GM21619 (cell line): Measurements from ENCODE around the gene P3H2.

Experiments
- ATAC-seq: cut with Tn5 transposase; IDR thresholded peaks from one replicate; pipeline ENCODE4 v1.9.1; 2021; ENCODE audit not compliant: unreplicated experiment

The P3H2 gene

DNA sequence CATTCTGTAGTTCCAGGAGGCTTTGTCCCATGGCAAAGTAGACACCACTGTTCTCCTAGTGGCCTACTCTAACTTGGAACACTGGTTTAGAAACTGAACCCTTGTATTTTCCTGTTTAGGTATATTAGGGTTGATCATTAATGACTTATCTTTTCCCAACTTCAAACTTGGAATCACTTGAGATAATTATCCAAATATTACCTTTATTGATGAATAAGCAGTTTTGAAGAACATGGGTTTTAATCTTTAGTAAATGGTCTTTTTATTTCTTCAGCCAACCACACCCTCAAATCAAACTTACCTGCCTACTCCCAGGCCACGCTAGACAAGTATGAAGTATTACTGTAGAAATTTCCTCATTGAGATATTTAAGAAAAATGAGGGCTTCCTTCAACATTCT lies 6.5 kb upstream of the P3H2 start:
- no peak for ATAC-seq

DNA sequence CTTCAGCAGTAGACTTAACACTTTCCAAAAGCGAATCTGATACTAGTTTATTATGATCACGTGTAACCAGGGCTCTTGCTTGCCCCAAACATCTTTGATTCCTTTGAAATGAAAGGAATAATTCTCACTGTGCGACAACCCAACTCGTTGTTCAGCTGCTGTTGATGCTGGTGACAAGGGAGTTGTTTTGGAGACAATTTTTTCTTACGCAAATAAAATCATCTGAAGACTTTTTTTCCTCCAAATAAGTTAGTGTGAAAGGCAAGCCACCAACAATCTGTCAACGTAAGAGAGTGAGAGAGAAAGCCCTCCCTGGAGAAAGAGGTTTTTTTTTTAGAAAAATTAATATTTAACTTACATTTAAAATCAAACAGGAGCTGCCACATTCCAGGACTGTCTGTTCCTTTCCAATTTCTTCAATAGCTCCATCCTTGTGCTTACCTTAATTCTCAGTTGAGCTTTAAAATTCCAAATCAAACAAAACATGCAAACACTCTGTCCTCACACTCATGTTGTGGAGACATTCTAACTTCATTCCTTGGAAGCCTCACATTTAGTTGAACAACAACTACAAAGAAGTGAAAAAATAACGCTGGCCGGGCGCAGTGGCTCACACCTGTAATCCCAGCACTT lies 4.9 kb upstream of the P3H2 start:
- no peak for ATAC-seq

DNA sequence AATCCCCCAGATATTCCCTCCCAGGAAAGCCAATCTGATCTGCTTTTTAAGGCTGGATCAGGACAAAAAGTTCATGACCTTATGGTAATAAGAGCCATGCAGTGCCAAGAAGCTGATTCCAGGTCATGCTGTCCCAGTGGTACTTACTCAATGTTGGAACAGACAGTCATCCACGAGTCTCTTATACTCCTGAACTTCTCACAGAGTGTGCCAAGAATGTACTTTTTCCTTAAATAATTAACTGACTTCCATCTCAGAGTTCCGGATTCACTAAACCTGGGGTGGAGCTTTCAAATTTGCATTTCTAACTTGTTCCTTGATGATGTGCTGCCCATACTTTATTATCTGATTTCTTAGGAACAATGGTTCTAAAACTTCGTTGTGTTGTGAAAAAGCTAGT lies 3.4 kb upstream of the P3H2 start:
- no peak for ATAC-seq

DNA sequence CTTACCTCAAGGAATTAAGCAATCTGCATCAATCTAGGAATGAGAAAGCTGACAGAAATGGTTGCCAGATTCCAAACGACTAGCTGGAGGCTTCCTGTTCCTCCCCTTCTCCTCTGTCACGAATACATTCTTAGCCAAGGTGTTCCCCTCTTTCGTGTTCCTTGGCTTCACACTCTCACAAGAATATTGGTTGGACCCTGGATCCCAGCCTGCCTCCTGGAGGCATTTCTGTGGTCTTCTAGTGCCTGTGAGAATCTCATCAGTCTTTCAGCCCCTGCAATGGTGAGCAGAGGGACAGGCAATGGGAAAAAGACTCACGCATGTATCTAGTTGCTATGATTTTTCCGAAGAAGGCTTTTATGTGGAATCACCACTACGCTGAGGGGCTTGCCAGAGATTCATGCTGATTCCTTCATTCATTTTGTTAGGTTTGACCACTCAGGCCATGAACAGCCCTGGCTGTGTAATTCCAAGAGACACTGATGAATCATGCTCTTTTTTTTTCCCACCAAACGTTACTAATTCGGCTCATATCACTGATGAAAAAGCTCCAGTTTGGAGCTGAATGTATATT lies 1.6 kb upstream of the P3H2 start:
- ATAC-seq: no peak

DNA sequence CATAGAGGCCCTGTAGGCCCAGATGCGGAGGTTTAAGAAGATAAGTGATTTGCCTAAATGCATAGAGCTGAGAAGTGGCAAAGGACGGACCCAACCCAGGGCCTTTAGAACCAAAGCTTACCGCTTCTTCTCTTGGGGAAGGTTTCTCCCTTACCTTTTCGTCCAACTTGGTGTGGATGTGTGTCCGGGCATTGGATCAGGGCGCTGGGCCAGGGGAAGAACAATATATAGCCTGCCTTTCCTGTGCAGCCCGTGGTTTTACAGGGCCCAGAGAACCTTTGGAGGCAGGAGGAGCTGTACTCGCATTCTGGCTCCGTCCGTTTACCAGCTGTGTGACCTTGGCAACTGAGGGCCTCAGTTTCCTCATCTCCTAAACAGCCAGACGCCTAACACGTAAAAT lies 686 bp upstream of the P3H2 start:
- ATAC-seq: no peak

DNA sequence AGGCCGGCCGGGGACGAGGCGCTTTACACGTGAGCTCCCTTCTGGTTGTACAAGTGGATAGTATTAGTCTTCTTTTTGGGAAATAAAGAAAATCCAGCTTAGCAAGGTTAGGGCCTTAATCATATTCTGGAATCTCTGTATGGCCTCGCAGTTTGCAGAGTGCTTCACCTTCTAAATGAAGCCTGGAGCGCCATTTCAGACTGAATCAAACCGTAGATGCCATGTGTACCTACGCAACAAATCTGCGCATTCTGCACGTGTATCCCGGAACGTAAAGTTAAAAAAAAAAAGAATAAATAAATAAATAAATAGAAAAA lies 322 bp upstream of the P3H2 start:
- no peak for ATAC-seq

DNA sequence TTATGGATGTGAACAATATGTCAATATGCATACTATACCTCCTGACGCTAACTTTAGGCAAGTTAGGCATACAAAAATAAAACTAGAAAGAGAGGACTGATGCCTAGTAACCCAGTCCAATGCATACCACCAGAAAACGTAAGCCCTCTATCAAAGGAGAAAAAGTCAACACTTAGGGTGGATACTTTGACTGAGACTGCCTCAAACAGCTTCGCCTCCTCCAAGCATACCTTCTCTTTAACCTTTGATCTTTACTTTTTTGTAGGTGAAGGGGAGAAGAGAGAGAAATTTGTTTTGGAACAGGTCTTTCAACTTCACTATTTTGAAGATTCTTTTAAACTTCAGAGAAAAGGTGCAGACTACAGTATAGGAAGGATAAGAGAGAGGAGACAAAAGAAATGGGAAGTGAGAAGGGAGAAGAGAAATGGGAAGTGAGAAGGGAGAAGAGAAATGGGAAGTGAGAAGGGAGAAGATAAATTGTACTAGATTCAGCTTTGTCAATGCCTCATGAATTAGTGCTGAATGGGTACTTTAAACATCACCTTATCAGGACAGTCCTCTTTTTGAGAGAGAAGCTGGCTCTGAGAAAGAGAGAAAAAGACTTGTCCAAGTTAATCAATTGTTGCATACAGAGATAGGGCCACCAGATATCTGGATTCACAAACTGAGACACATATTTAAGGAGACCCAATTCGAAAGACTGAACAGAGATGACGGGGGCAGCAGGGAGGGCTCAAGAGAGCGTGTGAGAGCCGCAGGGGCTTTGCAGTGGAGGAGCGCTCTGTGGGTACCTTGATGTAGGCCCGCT lies 1.0 kb downstream of the P3H2 start:
- no peak for ATAC-seq

DNA sequence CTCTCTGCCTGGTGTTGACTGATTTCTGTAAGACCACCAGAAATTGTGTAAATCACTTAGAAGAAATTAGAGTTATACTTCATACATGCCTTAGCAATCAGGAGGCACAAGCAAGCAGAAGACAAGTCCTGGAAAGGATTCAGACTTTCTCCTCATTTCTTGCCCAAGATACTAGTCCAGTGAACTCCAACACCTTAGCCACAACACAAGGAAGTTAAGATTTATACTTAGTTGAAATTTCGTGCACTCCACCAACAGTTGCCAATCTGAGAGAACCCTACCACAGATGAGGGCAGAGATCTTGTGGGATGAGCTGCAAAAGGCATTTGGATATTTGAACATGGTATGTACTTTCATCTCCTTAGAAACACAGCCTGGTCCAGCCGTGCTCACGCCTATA lies 2.3 kb downstream of the P3H2 start:
- ATAC-seq: no peak

DNA sequence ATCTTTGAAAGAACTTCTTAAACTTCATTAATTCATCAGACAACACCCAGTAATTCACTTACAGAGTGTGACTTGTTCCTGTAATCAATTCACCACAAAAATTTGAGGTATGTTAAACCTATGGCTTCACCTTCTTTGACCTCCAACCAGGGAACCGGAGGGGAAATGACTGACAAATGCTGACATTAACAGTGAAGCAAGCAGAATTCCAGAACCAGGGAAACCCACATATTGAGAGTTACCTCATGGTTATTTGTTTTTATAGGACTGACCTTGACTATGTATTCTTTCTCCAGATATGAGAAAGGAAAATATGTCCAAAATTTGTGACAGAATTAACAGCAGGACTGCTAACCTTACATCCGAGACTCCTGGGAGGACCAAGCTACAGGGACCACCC lies 2.7 kb downstream of the P3H2 start:
- ATAC-seq: no peak

DNA sequence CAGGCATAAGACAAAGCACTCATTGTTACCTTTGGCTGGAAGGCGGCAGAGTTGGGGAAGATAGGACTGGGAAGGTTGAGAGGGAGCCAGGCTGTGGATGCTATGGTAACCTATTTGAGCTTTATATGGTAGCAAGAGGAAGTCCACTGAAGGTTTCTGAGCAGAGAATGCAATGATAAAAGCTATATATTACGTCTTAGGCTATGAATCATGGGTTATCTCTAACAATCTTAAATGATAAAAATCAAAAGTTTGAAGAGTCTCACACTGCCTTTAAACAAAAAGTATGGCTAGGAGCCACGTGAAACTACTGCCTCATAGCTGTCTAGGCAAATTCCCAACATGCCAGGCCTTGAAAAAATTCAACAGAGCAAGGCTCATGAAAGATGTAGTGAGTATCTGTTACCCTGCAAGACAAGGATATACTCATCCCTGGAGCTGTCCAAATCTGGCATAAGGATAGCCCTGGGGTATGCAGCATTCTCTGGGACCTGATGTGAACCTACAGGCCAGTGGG lies 4.1 kb downstream of the P3H2 start:
- no peak for ATAC-seq

DNA sequence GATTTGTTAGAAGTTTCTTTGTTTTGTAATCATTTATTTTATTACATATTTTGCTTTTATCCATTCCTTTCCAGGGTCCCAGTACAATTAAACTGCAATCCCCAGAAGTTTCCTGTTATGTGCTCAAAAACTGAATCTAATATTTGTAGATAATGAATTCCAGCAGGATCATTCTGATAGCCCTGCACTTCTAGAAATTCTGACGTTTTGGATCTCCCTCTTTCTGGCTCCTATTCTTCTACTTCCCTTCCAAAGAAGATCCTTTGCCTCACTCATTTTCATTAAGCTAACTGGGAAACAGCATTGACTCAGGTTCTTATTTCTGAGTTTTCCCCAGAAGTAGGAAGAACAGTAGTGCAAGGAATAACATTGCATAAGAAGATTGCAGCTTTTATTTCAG lies 9.9 kb downstream of the P3H2 start:
- ATAC-seq: no peak

DNA sequence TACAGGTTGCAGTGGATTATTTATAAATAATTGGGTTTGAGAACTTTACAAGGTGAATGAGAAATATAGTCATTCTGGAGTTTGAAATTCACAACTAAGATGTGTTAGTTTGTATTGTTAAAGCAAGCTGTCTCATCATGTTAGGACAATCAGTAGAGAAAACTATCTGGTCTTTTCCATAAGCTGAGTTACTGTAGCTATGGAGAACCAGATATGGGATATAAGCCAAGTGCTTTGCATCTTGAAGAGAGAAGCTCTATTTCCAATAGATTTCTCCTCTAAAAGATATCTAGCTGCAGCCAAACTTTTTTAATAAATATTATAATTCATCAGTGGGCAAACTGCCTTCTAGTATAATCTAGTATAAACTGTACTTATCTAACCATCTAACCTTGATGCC lies 11.3 kb downstream of the P3H2 start:
- no peak for ATAC-seq

DNA sequence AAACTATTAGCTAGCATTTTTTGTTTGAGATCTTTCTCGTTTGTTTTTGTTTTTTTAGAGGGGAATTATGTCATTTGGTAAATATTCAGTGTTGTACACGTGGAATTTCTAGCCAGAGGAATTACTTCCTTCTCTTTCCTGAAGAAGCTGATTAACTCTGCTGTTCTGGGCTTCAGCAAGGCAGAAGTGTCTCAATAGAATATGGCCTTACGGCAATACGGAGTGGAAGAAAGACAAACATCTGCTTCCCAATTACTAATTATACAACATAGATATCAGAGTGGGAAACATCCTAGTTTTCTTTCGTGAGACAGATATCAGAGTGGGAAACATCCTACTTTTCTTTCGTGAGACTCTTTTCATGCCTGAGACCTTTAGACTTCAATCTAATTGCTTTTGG lies 11.9 kb downstream of the P3H2 start:
- ATAC-seq: no peak

DNA sequence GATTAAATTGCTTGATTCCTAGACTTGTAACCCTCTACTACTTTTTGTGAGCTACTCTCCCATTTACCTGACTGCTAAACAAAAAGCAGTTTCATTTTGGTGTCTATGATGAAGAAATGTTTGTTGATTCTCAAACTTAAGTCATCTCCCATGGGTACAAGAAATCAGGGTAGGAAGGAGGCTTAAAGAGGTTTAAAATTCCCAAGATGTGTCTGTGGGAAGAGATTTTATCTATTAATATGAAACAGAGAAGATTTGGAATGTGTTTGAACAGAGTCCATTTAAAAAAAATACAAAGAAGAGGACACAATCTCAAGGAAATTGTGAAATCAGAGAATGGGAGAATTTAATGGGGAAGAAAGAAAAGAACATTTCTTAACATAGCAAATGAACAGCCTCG lies 14.8 kb downstream of the P3H2 start:
- ATAC-seq: no peak

DNA sequence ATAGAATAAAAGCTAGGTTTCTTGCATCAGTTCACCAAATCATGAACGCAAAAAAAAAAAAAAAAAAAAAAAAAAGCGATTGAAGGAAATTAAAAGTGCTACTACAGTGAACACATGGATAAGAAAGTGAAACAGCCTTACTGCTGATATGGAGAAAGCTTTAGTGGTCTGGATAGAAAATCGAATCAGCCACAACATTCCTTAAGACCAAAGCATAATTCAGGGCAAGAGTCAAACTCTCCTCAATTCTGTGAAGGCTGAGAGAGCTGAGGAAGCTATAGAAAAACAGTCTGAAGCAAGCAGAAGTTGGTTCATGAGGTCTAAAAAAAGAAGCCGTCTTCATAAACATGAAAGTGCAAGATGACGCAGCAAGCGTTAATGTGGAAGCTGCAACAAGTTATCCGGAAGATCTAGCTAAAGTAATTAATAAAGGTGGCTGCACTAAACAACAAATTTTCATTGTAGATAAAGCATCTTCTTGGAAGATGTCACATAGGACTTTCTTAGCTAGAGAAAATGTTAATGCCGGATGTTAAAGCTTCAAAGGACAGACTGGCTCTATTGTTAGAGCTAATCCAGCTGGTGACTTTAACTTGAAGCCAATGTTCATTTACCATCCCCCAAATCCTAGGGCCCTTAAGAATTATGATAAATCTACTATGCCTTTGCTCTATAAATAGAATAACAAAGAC lies 19.2 kb downstream of the P3H2 start:
- ATAC-seq: no peak

DNA sequence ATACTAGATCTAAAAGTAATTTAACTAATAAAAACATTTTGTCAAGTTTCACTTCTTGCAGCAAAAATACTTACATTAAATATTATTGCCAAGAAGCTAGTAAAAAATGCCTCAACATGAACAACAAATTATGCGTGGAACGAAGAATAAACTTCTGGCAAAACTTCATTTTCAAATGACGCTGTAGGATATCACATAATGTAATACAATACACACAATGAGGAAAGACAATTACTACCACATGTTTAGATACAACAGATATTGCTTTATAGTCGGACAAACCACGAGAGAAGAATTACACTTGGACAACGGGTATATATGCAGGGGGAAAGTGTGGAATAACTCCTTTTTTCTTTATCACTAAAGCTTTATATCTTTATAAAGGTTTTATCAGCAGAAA lies 21.6 kb downstream of the P3H2 start:
- no peak for ATAC-seq

DNA sequence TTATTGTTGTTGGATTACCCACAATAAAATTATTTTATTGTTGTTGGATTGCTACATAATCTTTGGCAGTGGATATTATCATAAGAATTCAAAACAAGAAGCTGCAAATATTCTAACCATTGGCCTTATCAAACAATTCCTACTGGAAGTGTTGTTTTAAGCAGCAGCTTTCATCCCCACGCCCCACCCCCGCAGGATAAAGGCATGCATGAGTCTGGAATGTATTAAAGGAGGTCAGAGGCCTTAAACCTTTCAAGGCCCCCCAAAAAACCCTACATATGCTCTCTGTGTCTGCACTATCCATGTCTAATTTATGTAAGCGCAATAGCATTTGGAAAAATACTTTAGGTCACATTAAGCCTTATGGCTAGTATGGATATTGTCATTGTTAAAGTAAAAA lies 23.1 kb downstream of the P3H2 start:
- no peak for ATAC-seq

DNA sequence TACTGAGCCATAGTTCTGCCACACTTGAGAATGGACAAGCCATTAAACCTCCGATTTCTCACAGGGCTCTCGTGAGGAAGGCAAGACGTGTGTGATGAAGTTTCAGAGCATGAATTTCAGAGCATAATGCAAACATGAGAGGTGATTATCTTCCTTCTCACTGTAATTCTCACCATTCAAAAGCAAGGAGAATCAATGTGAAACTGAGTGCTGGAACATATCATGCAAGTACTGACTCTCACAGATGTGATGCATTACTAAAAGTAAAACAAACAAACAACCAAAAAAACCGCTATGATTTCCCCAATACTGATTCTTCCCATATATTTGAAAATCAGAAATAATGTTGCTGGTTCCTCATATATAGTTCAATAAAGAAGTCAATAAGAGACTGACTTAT lies 23.7 kb downstream of the P3H2 start:
- ATAC-seq: no peak

DNA sequence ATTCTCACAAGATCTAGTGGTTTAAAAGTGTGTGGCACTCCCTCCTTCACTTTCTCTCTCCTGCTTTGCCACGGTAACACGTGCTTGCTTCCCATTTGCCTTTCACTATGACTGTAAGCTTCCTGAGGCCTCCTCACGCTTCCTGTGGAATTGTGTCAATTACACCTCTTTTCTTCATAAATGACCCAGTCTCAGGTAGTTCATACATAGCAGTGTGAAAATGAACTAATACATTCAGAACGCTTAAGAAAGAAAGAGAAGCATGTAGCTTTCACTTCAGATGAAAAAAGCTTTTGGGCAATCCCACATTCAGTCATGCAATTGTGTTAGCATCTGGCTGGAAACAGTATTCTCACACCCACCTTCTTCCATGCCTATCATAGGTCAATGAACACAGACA lies 24.4 kb downstream of the P3H2 start:
- ATAC-seq: no peak

DNA sequence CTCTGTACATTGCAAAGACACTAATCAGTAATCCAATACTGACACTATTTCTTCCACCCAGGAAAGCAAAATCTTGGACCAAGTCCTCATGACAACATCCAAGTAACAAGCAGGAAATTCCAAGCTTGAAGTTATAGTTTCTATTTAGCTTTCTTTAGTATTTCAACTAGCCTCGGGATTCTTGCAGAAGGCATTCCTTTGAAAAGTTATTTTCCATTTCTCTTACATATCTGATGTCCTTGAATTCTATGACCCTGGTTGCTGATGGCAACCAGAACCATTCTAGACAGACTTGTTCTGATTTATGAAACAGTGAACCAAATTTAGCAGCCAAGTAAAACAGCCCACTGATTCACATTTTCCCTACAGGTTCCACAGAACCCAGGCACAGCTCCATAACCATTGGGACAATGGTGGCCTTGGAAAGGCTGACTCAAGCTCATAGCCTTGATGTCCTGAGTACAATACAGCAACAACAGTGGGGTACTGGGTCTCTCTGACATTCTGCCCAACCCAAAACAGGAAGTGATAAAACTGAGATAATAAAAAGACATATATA lies 26.5 kb downstream of the P3H2 start:
- no peak for ATAC-seq

DNA sequence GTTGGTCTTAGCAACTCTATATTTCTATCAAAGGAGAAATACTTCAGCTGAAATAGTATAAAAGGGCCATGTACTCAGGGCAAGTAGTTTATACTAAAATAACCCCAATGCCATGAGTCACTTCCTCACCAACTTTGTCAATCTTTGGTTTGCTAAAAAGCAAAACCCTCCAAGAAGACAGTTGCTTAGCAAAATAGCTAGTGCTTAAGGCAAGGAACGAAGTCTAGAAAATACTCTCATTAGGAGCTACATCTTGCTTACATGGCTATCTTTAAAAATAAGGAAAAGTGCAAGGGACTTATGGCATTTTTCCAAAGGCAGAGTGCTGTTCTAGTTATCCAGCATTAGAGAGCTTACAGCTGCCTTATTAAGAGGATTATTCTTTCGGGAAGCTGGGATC lies 28.4 kb downstream of the P3H2 start:
- ATAC-seq: no peak

DNA sequence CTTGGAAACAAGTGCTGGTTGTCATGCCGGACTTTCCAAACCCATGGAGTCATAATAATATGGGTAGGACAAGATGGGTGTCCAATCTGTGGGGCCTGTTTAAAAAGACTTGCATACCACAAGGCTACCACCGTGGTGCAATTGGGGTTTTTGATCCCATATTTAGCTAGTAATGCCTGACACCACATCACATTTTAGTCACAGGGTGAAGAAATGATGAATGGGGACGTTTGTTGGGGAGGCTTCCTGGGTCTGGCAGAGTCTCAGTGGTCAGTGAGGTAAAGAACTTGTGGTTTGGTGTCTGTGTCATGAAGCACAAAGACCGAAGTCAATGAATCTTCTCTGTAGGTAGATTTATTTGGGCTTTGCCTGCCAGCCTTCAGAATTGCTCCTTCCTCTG lies 31.0 kb downstream of the P3H2 start:
- ATAC-seq: peak; percentile 76
